Neutrophil (primary cell): ENCODE measurements around the gene KLHDC3.

ENCODE experiments used
- H3K27ac ChIP-seq: fragments of 200-600 bp; sonication (generic); 2 replicates; pipeline ENCODE4 v1.5.1; 2016; ENCODE audit warnings: mild to moderate bottlenecking, moderate library complexity
- H3K27me3 ChIP-seq: fragments of 200-600 bp; sonication (generic); 2 replicates; pipeline ENCODE4 v1.6.0; 2016; ENCODE audit warnings: mild to moderate bottlenecking
- H3K36me3 ChIP-seq: fragments of 200-600 bp; sonication (generic); 2 replicates; pipeline ENCODE4 v1.5.1; 2017
- H3K4me1 ChIP-seq, 2 experiments: fragments of 200-600 bp in 1 of 2; sonication (generic) in 1 of 2; 1 replicate in 1 of 2; 2 replicates in 1 of 2; pipeline versions ENCODE4 v1.5.1 to v1.6.1; 2013 to 2016; ENCODE audit warnings: low read depth in 1 of 2, low read length in 1 of 2, mild to moderate bottlenecking in 1 of 2, moderate library complexity in 1 of 2; ENCODE audit not compliant: control insufficient read depth in 1 of 2, insufficient read depth in 1 of 2
- H3K4me3 ChIP-seq, 2 experiments: fragments of 200-600 bp in 1 of 2; sonication (generic) in 1 of 2; 1 replicate in 1 of 2; 2 replicates in 1 of 2; pipeline ENCODE4 v1.5.1; 2013 to 2016; ENCODE audit warnings: low read depth in 1 of 2, low read length in 1 of 2, mild to moderate bottlenecking in 1 of 2, moderate library complexity in 1 of 2
- H3K9me3 ChIP-seq: fragments of 200-600 bp; sonication (generic); 2 replicates; pipeline ENCODE4 v1.5.1; 2016
- TF ChIP-seq, protein P1 (sequence below): fragments of 200-600 bp; sonication (generic); IDR thresholded peaks from 2 replicates; pipeline ENCODE4 v1.5.1; 2016; ENCODE audit warnings: antibody characterized with exemption

Gene KLHDC3

DNA sequence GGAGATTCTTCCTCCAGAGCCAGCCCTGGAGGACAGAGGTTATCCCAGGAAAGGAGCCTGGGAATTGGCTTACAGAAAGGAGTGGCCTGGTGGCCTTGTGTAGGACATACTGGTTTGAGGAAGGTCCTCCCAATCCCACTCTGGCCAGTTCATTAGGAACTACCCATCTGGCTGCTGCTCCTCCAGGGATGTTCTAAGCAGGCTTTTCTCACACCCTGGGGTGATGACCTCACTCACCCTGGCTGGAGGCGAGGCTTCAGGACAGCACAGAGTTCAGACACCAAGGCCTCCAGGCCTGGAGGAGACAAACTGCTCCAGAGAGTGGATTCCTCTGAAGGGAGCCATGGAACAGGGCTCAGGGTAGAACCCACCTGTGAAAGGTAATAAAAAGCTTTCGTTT is 44.6 kb upstream of the KLHDC3 start:
- H3K9me3 ChIP-seq, result no peaks in the 10 kb centered on the region
- TF ChIP-seq, protein P1, sequence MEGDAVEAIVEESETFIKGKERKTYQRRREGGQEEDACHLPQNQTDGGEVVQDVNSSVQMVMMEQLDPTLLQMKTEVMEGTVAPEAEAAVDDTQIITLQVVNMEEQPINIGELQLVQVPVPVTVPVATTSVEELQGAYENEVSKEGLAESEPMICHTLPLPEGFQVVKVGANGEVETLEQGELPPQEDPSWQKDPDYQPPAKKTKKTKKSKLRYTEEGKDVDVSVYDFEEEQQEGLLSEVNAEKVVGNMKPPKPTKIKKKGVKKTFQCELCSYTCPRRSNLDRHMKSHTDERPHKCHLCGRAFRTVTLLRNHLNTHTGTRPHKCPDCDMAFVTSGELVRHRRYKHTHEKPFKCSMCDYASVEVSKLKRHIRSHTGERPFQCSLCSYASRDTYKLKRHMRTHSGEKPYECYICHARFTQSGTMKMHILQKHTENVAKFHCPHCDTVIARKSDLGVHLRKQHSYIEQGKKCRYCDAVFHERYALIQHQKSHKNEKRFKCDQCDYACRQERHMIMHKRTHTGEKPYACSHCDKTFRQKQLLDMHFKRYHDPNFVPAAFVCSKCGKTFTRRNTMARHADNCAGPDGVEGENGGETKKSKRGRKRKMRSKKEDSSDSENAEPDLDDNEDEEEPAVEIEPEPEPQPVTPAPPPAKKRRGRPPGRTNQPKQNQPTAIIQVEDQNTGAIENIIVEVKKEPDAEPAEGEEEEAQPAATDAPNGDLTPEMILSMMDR, result no peak
- H3K27me3 ChIP-seq, result no peaks in the 10 kb centered on the region
- H3K36me3 ChIP-seq, result peaks cover 71% of the 10 kb centered on the region
- peaks cover 5 to 9% of the 10 kb centered on the region in 2 experiments for H3K4me1 ChIP-seq
- H3K27ac ChIP-seq, result no peak overlapping the region
- no peak overlapping the region for H3K4me3 ChIP-seq

DNA sequence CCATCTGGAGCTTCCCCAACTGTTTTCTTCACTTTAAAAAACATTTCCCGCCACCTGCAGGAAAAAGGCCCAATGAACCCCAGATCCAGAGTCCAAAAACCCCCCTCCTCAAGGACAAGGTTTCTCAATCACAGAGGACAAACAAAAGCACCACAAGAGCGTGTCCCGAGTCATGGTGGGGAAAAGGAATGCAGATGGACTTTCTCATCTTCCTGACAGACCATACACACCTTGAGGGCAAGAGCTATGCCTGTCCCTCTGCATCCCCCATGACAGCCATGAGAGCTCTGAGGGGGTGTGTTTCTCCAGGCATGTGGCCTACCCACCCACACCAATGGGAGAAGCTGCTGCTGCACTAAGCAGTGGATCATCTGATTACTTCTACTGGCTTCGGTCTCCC is 44.1 kb upstream of the KLHDC3 start:
- peaks cover 66% of the 10 kb centered on the region for H3K36me3 ChIP-seq
- TF ChIP-seq, protein P1, result no peak
- H3K4me1 ChIP-seq, result peaks cover 5 to 9% of the 10 kb centered on the region in 2 experiments
- no peaks in the 10 kb centered on the region for H3K9me3 ChIP-seq
- H3K27me3 ChIP-seq, result no peaks in the 10 kb centered on the region
- H3K27ac ChIP-seq, result no peak overlapping the region
- no peak overlapping the region for H3K4me3 ChIP-seq

DNA sequence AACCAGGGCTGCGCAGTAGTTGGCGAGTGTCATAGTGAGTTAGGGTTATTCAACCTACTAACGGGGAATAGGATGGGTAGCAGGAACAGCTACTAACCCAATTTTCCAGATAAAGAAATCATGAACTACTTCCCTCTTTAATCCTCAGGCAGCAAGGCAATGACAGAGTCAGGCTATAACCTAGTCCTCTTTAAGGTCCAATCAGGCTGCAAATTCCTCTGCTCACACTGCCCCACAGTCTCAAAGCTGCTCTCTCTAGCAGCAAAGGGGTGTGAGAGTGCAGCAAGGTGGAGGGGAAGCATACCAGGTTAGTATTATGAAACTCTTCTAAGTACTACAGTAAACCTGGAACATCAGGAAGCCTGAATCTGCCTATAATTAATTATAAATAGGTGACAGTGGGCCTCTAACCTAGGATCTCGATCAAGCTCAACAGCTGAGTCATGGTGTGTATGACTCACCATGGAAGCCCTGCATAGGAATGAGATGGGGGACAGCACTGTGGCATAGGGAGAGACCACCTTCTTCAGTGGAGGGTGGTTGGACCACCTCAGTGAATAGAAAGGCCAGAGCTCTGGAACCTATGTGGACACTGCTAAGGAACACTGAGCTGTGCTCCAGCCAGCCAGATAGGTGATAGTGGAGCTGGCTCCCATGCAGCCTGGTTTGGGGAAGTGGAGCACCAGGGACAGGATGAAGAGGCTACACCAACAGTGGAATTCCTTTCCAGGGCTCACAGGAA is 43.0 kb upstream of the KLHDC3 start:
- H3K27me3 ChIP-seq, result no peaks in the 10 kb centered on the region
- H3K4me1 ChIP-seq, result peaks cover 5 to 9% of the 10 kb centered on the region in 2 experiments
- peaks cover 55% of the 10 kb centered on the region for H3K36me3 ChIP-seq

DNA sequence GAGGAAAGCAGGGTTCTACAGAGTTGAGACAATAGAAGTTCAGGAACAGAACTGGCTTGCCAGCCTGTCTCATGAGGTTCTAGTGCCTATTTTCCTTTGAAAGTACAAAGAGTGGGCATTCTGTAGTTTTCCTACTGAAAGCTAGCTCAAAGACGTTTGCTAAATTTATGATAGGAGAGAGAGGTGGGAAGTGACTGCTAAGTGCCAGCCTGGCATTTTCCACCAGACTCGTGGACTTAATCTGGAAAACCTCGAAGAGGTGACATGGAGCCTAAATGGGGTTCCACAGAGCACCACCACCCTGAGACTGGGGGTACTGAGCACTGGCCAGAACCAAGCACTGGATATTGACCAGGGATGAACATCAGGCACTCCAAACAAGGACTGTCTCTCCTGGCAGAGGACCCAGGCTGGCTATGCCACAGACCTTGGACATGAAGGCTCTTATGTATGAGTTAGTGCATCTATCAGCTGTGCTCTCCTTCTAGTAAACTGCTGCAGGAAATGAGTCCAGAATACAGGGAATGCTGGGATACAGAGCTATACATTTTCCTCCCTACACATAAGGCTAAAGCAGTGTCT is 42.2 kb upstream of the KLHDC3 start:
- Histone ChIP-seq H3K27me3 (no peaks in the 10 kb centered on the region), H3K4me3 (no peak overlapping the region), H3K9me3 (no peaks in the 10 kb centered on the region), H3K36me3 (peaks cover 48% of the 10 kb centered on the region), H3K27ac (no peak overlapping the region), H3K4me1 (peaks cover 8 to 11% of the 10 kb centered on the region in 2 experiments)
- TF ChIP-seq, protein P1, result no peak

More for the DNA sequence above, 43.0 kb upstream of the KLHDC3 start:
- Histone ChIP-seq H3K27ac (no peak overlapping the region), H3K4me3 (no peak overlapping the region), H3K9me3 (no peaks in the 10 kb centered on the region)
- TF ChIP-seq, protein P1, result no peak

DNA sequence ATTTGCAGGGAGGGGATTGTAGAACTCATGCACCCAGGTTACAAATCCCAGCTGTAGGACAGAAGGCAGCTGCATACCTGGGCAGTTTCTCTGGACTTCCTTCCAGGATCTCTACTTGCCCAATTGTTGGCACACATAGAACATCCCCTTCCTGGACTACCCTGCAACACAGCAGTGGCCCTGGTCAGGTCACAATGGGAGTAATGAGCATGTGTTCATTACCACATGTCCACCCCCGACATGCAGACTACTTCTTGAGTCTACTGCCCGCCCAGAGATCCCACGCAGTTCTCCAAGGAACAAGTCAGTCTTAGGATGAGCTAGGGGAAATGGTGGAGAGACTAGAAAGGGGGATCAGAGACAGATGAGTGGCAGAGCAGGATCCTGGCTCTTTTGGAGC is 40.1 kb upstream of the KLHDC3 start:
- Histone ChIP-seq H3K4me1 (peaks cover 23 to 28% of the 10 kb centered on the region in 2 experiments), H3K4me3 (no peak overlapping the region), H3K36me3 (peaks cover 29% of the 10 kb centered on the region), H3K9me3 (no peaks in the 10 kb centered on the region), H3K27me3 (no peaks in the 10 kb centered on the region), H3K27ac (peak overlapping the region; percentile 41)
- TF ChIP-seq, protein P1, result no peak
